PC-9 (cell line): Measurements from ENCODE around the gene CCDC78. TPM values are rescaled to one million over a fixed set of nuclear protein-coding genes. Genes with fewer than 3 reads are reported as not detected.

Experiments used
- BruUV-seq: library from RNA; stranded (reverse); fragments of 400-500 nt; replicated peaks from 2 replicates; lab custom pipeline; 2021; lab: Mats Ljungman, UMichigan
- CTCF ChIA-PET: fragments of 300-600 bp; sonication (Branson Sonifier 250); formaldehyde crosslinking; loops from one replicate; lab custom pipeline; 2022; ENCODE audit warnings: antibody characterized with exemption; lab: Charles Lee
- POLR2A ChIA-PET: fragments of 300-600 bp; sonication (Branson Sonifier 250); formaldehyde crosslinking; loops from one replicate; lab custom pipeline; 2022; ENCODE audit warnings: antibody characterized with exemption; ENCODE audit not compliant: unreplicated experiment; lab: Charles Lee
- DNase-seq, 2 experiments: peaks; one replicate each; pipeline versions ENCODE4 v3.0.0 to v3.0.0-alpha.2; 2015 to 2022; ENCODE audit warnings: mixed read lengths in 1 of 2
- H2AFZ ChIP-seq: fragments of 200-600 bp; sonication (generic); 2 replicates; pipeline ENCODE4 v1.8.1; 2017; ENCODE audit warnings: antibody characterized with exemption
- H3F3A ChIP-seq: fragments of 200-600 bp; sonication (generic); 2 replicates; pipeline ENCODE4 v1.8.1; 2017; ENCODE audit warnings: antibody characterized with exemption, mild to moderate bottlenecking, low read depth; ENCODE audit not compliant: insufficient read depth
- H3K27ac ChIP-seq: fragments of 200-600 bp; sonication (generic); 2 replicates; pipeline ENCODE4 v1.6.1; 2016; ENCODE audit warnings: mixed run types
- H3K27me3 ChIP-seq: fragments of 200-600 bp; sonication (generic); 2 replicates; pipeline ENCODE4 v1.6.1; 2016; ENCODE audit warnings: low read depth, mixed run types; ENCODE audit not compliant: insufficient read depth
- H3K36me3 ChIP-seq: fragments of 200-600 bp; sonication (generic); 2 replicates; pipeline ENCODE4 v1.6.1; 2016; ENCODE audit warnings: low read depth, mixed run types
- H3K4me1 ChIP-seq: fragments of 200-600 bp; sonication (generic); replicated peaks from 2 replicates; pipeline ENCODE4 v1.6.1; 2016; ENCODE audit warnings: mixed run types; ENCODE audit not compliant: insufficient read depth
- H3K4me2 ChIP-seq: fragments of 200-600 bp; sonication (generic); 2 replicates; pipeline ENCODE4 v1.6.1; 2017; ENCODE audit warnings: mixed run types
- H3K4me3 ChIP-seq: fragments of 200-600 bp; sonication (generic); 2 replicates; pipeline ENCODE4 v1.6.1; 2016; ENCODE audit warnings: mixed run types
- H3K79me2 ChIP-seq: fragments of 200-600 bp; sonication (generic); 2 replicates; pipeline ENCODE4 v1.6.1; 2017; ENCODE audit warnings: low read depth, mixed run types
- H3K9me2 ChIP-seq: fragments of 200-600 bp; sonication (generic); 2 replicates; pipeline ENCODE4 v1.8.1; 2017; ENCODE audit warnings: mild to moderate bottlenecking; ENCODE audit not compliant: insufficient read depth
- H3K9me3 ChIP-seq: fragments of 200-600 bp; sonication (generic); 2 replicates; pipeline ENCODE4 v1.8.1; 2016; ENCODE audit warnings: low read depth; ENCODE audit not compliant: insufficient read depth
- H4K20me1 ChIP-seq: fragments of 200-600 bp; sonication (generic); 2 replicates; pipeline ENCODE4 v1.8.1; 2017; ENCODE audit not compliant: insufficient read depth
- EZH2 ChIP-seq: fragments of 200-600 bp; sonication (generic); IDR thresholded peaks from 2 replicates; pipeline ENCODE4 v1.8.0; 2017; ENCODE audit warnings: antibody characterized with exemption, low read depth
- intact Hi-C: fragments of 100-400 bp; cut with micrococcal nuclease; formaldehyde crosslinking; loops from one replicate; pipeline ENCODE4 v1.10.0; 2022; ENCODE audit not compliant: unreplicated experiment
- total RNA-seq: library from RNA; stranded (reverse); gene quantifications from 2 replicates; pipeline ENCODE4 v1.2.3, GENCODE V29; 2021
- TF ChIP-seq, protein P1 (sequence below): fragments of 200-600 bp; sonication (generic); conservative IDR thresholded peaks from 2 replicates; pipeline ENCODE4 v1.6.1; 2017; ENCODE audit warnings: mixed run types, antibody characterized with exemption, mild to moderate bottlenecking, moderate library complexity

CCDC78 gene
- total RNA-seq, 1 experiment from 2014 or later = 4.2 TPM

DNA sequence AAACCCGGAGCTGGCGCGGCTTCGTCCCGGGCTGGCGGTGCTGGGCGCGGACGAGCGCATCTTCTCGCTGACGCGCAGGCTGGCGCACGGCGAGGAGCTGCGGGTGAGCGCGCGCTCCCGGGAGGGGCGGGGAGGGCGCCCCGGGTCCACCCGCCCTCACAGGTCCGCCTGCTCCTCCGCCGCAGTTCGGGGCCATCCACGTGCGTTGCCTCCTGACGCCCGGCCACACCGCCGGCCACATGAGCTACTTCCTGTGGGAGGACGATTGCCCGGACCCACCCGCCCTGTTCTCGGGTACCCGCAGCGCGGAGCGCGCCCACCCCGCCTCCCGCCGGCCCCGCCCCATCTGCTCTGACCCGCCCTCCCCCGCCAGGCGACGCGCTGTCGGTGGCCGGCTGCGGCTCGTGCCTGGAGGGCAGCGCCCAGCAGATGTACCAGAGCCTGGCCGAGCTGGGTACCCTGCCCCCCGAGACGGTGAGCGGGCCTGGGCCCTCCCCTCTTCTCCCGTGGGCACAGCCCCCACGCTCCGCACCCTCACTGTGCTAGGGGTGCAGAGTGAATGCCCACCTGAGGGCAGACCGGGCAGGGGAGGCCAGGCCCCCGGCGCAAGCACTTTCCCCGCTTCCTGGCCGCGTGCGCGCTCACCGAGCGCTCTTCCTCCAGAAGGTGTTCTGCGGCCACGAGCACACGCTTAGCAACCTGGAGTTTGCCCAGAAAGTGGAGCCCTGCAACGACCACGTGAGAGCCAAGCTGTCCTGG is 2.1 kb upstream of the CCDC78 start:
- Histone ChIP-seq H3K4me3 (peak overlapping the region; percentile 93; the same call in 1 of the 2 replicates), H3K9me3 (no peaks in the 10 kb centered on the region), H3F3A (peaks cover 25% of the 10 kb centered on the region), H3K4me1 (no peaks in the 10 kb centered on the region), H3K27me3 (no peaks in the 10 kb centered on the region), H2AFZ (no peak overlapping the region), H3K36me3 (no peaks in the 10 kb centered on the region), H3K27ac (no peak overlapping the region), H3K79me2 (no peaks in the 10 kb centered on the region), H3K4me2 (peak overlapping the region; percentile 99), H4K20me1 (peaks cover 4% of the 10 kb centered on the region; the same call in 1 of the 2 replicates), H3K9me2 (no peaks in the 10 kb centered on the region)
- no TSS peak for BruUV-seq
- intact Hi-C loops = loop anchor here (1.0 kb wide), 1 partner anchor 12 kb away; the partner anchor contains the start of gene CIAO3
- ChIA-PET CTCF (interaction anchor here (0.6 to 1.0 kb wide), 2 partner anchors 16 to 33 kb away, joined by 3 to 4 read pairs; no protein-coding TSS in a partner anchor), POLR2A (interaction anchor here (0.5 to 1.0 kb wide), 10 partner anchors 8 to 375 kb away, joined by 3 to 26 read pairs (median 5); partner anchors contain the start of genes METRN, MSLN and RPUSD1)
- no peak for TF ChIP-seq EZH2
- TF ChIP-seq, protein P1, sequence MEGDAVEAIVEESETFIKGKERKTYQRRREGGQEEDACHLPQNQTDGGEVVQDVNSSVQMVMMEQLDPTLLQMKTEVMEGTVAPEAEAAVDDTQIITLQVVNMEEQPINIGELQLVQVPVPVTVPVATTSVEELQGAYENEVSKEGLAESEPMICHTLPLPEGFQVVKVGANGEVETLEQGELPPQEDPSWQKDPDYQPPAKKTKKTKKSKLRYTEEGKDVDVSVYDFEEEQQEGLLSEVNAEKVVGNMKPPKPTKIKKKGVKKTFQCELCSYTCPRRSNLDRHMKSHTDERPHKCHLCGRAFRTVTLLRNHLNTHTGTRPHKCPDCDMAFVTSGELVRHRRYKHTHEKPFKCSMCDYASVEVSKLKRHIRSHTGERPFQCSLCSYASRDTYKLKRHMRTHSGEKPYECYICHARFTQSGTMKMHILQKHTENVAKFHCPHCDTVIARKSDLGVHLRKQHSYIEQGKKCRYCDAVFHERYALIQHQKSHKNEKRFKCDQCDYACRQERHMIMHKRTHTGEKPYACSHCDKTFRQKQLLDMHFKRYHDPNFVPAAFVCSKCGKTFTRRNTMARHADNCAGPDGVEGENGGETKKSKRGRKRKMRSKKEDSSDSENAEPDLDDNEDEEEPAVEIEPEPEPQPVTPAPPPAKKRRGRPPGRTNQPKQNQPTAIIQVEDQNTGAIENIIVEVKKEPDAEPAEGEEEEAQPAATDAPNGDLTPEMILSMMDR = no peak
- peak; percentile 70 to 87 for DNase-seq

DNA sequence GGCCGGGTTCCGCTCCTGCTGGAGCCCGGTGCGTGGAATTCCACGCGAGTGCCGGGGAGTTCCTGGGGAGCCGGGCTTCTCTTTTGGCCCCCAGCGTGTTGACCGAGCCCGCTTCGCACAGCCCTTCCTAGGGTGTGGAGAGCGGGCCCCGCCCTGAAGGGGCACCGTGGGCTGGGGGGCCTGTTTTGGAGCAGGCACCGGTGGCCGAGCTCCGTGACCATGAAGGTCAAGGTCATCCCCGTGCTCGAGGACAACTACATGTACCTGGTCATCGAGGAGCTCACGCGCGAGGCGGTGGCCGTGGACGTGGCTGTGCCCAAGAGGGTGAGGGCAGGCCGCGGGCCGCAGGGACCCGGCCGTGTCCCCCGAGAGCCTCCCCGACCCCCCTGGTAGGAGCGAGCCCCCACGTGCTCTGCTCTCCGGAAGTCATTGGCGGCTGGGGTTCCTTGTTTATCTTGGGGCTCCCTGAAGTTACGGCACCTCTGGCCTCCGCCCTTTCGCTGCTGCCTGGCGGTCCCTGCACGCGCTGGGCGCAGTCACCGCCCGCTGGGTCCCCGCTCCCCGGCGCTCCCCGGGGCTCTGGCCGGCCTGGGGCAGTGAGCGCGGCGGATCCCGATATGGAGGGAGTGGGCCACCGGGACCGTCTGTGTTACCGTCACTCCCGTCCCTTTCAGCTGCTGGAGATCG is 1.2 kb upstream of the CCDC78 start:
- intact Hi-C loops = no loop called here
- Histone ChIP-seq H3K9me2 (no peaks in the 10 kb centered on the region), H3K27ac (no peak overlapping the region), H3K79me2 (no peaks in the 10 kb centered on the region), H3K27me3 (no peaks in the 10 kb centered on the region), H3K36me3 (no peaks in the 10 kb centered on the region), H3K4me3 (peak overlapping the region; percentile 93), H3K4me2 (peak overlapping the region; percentile 99), H3K9me3 (no peaks in the 10 kb centered on the region), H2AFZ (peak overlapping the region; percentile 74), H4K20me1 (peaks cover 4% of the 10 kb centered on the region; the same call in 1 of the 2 replicates), H3K4me1 (no peaks in the 10 kb centered on the region), H3F3A (peaks cover 20% of the 10 kb centered on the region)
- peak; percentile 31 to 40 for DNase-seq
- BruUV-seq = TSS peak; percentile 33
- ChIA-PET CTCF (interaction anchor here (0.6 to 1.0 kb wide), 2 partner anchors 15 to 34 kb away, joined by 3 to 4 read pairs; no protein-coding TSS in a partner anchor), POLR2A (interaction anchor here (0.5 to 1.0 kb wide), 9 partner anchors 8 to 374 kb away, joined by 3 to 26 read pairs (median 6); partner anchors contain the start of genes METRN, MSLN and RPUSD1)
- TF ChIP-seq, protein P1 = no peak
- no peak for TF ChIP-seq EZH2

DNA sequence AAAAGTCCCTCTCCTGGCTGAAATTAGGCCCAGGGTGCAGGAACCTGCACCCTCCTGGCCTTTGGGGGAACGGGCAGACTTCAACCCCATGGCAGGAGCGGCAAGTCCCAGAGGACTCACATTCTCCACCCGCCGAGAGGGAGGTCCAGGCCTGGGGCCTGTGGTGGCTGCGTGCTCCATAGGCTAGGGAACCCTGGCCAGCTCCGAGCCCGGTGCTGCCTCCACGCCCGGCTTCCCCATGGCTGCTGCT is 130 bp downstream of the CCDC78 start:
- TF ChIP-seq, protein P1 = no peak
- no peak for TF ChIP-seq EZH2
- 0 out of 2 replicates have a peak overlapping the region, but pooled peaks have one; percentile 99 for H3K4me2 ChIP-seq
- peaks cover 29% of the 10 kb centered on the region for H3F3A ChIP-seq
- CTCF ChIA-PET = no interaction called here
- H3K4me3 ChIP-seq = no peak overlapping the region
- POLR2A ChIA-PET = interaction anchor here (0.6 to 1.2 kb wide), 4 partner anchors 11 to 70 kb away, joined by 3 read pairs; partner anchors contain the start of genes CHTF18, METRN and RPUSD1
- peaks cover 6% of the 10 kb centered on the region; the same call in 1 of the 2 replicates for H3K4me1 ChIP-seq
- H3K79me2 ChIP-seq = peaks cover 4% of the 10 kb centered on the region; the same call in 1 of the 2 replicates
- no peaks in the 10 kb centered on the region for H3K9me3 ChIP-seq
- intact Hi-C loops = no loop called here
- no peaks in the 10 kb centered on the region for H3K9me2 ChIP-seq
- no peak overlapping the region for H3K27ac ChIP-seq
- BruUV-seq = no TSS peak
- H2AFZ ChIP-seq = no peak overlapping the region
- no peaks in the 10 kb centered on the region for H3K27me3 ChIP-seq
- H3K36me3 ChIP-seq = no peaks in the 10 kb centered on the region
- H4K20me1 ChIP-seq = peaks cover 4% of the 10 kb centered on the region; the same call in 1 of the 2 replicates
- DNase-seq = peak in 1 of 2 experiments; percentile 15
